ENCODE measurements around the gene LRRC4C.

DNA sequence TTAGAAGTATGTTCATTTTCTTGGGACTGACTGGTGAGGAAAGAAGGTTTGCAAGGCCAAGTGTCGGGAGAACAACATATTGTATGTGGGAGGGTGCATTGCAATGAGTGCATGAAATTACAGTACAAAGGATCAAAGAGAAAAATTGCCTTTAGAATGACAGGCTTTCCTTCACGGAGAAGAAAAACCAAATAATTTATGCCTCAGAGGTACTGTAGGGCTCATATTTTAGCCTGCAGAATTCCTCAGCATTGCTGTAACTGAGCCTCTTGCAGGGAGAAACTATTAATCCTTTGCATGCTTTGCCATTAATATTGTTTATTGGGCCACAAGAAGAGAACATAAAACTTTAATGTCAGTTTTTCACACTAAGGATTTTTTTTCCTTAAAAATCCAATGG, 60.1 kb downstream of the LRRC4C start:
- TF ChIP-seq, protein P1, sequence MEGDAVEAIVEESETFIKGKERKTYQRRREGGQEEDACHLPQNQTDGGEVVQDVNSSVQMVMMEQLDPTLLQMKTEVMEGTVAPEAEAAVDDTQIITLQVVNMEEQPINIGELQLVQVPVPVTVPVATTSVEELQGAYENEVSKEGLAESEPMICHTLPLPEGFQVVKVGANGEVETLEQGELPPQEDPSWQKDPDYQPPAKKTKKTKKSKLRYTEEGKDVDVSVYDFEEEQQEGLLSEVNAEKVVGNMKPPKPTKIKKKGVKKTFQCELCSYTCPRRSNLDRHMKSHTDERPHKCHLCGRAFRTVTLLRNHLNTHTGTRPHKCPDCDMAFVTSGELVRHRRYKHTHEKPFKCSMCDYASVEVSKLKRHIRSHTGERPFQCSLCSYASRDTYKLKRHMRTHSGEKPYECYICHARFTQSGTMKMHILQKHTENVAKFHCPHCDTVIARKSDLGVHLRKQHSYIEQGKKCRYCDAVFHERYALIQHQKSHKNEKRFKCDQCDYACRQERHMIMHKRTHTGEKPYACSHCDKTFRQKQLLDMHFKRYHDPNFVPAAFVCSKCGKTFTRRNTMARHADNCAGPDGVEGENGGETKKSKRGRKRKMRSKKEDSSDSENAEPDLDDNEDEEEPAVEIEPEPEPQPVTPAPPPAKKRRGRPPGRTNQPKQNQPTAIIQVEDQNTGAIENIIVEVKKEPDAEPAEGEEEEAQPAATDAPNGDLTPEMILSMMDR (conservative IDR thresholded peaks at IDR 0.05; ENCODE audit: low read depth in 2 of 2) = no peak
- TF ChIP-seq EZH2 (IDR thresholded peaks at IDR 0.05; ENCODE audit: low read depth, unreplicated experiment) = no peak
- TF ChIP-seq CREB1 (CRISPR knock-in tag; IDR thresholded peaks at IDR 0.05; ENCODE audit: low read depth) = no peak
- TF ChIP-seq, protein P2, sequence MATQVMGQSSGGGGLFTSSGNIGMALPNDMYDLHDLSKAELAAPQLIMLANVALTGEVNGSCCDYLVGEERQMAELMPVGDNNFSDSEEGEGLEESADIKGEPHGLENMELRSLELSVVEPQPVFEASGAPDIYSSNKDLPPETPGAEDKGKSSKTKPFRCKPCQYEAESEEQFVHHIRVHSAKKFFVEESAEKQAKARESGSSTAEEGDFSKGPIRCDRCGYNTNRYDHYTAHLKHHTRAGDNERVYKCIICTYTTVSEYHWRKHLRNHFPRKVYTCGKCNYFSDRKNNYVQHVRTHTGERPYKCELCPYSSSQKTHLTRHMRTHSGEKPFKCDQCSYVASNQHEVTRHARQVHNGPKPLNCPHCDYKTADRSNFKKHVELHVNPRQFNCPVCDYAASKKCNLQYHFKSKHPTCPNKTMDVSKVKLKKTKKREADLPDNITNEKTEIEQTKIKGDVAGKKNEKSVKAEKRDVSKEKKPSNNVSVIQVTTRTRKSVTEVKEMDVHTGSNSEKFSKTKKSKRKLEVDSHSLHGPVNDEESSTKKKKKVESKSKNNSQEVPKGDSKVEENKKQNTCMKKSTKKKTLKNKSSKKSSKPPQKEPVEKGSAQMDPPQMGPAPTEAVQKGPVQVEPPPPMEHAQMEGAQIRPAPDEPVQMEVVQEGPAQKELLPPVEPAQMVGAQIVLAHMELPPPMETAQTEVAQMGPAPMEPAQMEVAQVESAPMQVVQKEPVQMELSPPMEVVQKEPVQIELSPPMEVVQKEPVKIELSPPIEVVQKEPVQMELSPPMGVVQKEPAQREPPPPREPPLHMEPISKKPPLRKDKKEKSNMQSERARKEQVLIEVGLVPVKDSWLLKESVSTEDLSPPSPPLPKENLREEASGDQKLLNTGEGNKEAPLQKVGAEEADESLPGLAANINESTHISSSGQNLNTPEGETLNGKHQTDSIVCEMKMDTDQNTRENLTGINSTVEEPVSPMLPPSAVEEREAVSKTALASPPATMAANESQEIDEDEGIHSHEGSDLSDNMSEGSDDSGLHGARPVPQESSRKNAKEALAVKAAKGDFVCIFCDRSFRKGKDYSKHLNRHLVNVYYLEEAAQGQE (IDR thresholded peaks at IDR 0.05; ENCODE audit: unreplicated experiment) = no peak

Data from GM23338 (cell line).